ENCODE results near the gene PLEKHF1.

PLEKHF1 gene

GRCh38 chr19:29634423-29635130 is 30.7 kb upstream of the PLEKHF1 start:
- no peak for DNase-seq (ENCODE audit: low read depth in 1 of 2, low spot score in 1 of 2)

GRCh38 chr19:29635963-29636362 is 29.3 kb upstream of the PLEKHF1 start:
- DNase-seq (ENCODE audit: low read depth in 1 of 2, low spot score in 1 of 2), result no peak

- no peak for DNase-seq (ENCODE audit: low read depth in 1 of 2, low spot score in 1 of 2)
Observed at GRCh38 chr19:29636553-29637360, 28.5 kb upstream of the PLEKHF1 start.

GRCh38 chr19:29639086-29639485 is 26.2 kb upstream of the PLEKHF1 start:
- no peak for DNase-seq (ENCODE audit: low read depth in 1 of 2, low spot score in 1 of 2)

- no peak for DNase-seq (ENCODE audit: low read depth in 1 of 2, low spot score in 1 of 2)
Observed at GRCh38 chr19:29640231-29640630, 25.0 kb upstream of the PLEKHF1 start.

- DNase-seq (ENCODE audit: low read depth in 1 of 2, low spot score in 1 of 2), result no peak
Observed at GRCh38 chr19:29641597-29641996, 23.7 kb upstream of the PLEKHF1 start.

GRCh38 chr19:29643361-29643935 is 21.8 kb upstream of the PLEKHF1 start:
- no peak for DNase-seq (ENCODE audit: low read depth in 1 of 2, low spot score in 1 of 2)

GRCh38 chr19:29644210-29644609 is 21.1 kb upstream of the PLEKHF1 start:
- DNase-seq (ENCODE audit: low read depth in 1 of 2, low spot score in 1 of 2), result no peak

- no peak for DNase-seq (ENCODE audit: low read depth in 1 of 2, low spot score in 1 of 2)
Observed at GRCh38 chr19:29645491-29645867, 19.8 kb upstream of the PLEKHF1 start.

- DNase-seq (ENCODE audit: low read depth in 1 of 2, low spot score in 1 of 2), result no peak
Observed at GRCh38 chr19:29645911-29646310, 19.4 kb upstream of the PLEKHF1 start.

- no peak for DNase-seq (ENCODE audit: low read depth in 1 of 2, low spot score in 1 of 2)
Observed at GRCh38 chr19:29650772-29651387, 14.4 kb upstream of the PLEKHF1 start.

GRCh38 chr19:29651622-29652394 is 13.5 kb upstream of the PLEKHF1 start:
- no peak for DNase-seq (ENCODE audit: low read depth in 1 of 2, low spot score in 1 of 2)

- DNase-seq (ENCODE audit: low read depth in 1 of 2, low spot score in 1 of 2), result no peak
Observed at GRCh38 chr19:29653398-29653797, 11.9 kb upstream of the PLEKHF1 start.

- DNase-seq (ENCODE audit: low read depth in 1 of 2, low spot score in 1 of 2), result no peak
Observed at GRCh38 chr19:29655648-29656335, 9.5 kb upstream of the PLEKHF1 start.

GRCh38 chr19:29658221-29658991 is 6.9 kb upstream of the PLEKHF1 start:
- no peak for DNase-seq (ENCODE audit: low read depth in 1 of 2, low spot score in 1 of 2)

GRCh38 chr19:29660835-29661234 is 4.4 kb upstream of the PLEKHF1 start:
- no peak for DNase-seq (ENCODE audit: low read depth in 1 of 2, low spot score in 1 of 2)

GRCh38 chr19:29662278-29662603 is 3.0 kb upstream of the PLEKHF1 start:
- DNase-seq (ENCODE audit: low read depth in 1 of 2, low spot score in 1 of 2), result no peak

GRCh38 chr19:29662604-29663404 is 2.5 kb upstream of the PLEKHF1 start:
- DNase-seq (ENCODE audit: low read depth in 1 of 2, low spot score in 1 of 2), result no peak

Measured in activated T-helper 1 cell treated with anti-CD3 and anti-CD28 coated beads, Interleukin-2, amount 50 U/mL, for 16 hours (primary cell).